Mesenchymal stem cell (in vitro differentiated cells and primary cell): ENCODE data around the gene ARFGAP1.

Experiments
- DNase-seq: peaks from one replicate; pipeline ENCODE4 v3.0.0-alpha.2; 2013
- H2AFZ ChIP-seq: one replicate; pipeline ENCODE4 v1.6.1; 2013; ENCODE audit warnings: low read depth, mild to moderate bottlenecking, control low read depth, inconsistent platforms, low read length, moderate library complexity
- H2AK5ac ChIP-seq: 2 replicates; pipeline ENCODE4 v1.6.1; 2013; ENCODE audit warnings: low read length, moderate library complexity, mild to moderate bottlenecking, inconsistent platforms; ENCODE audit not compliant: severe bottlenecking
- H2BK120ac ChIP-seq: one replicate; pipeline ENCODE4 v1.6.1; 2013; ENCODE audit warnings: low read depth, mild to moderate bottlenecking, inconsistent platforms, low read length, moderate library complexity
- H2BK12ac ChIP-seq, 2 experiments: one replicate each; pipeline ENCODE4 v1.6.1; 2013; ENCODE audit warnings: inconsistent platforms in 2 of 2, low read length in 2 of 2, mild to moderate bottlenecking in 2 of 2, moderate library complexity in 2 of 2, control low read depth in 1 of 2
- H2BK15ac ChIP-seq: one replicate; pipeline ENCODE4 v1.6.1; 2013; ENCODE audit warnings: mild to moderate bottlenecking, low read depth, inconsistent platforms; ENCODE audit not compliant: poor library complexity, severe bottlenecking
- H2BK5ac ChIP-seq: 2 replicates; pipeline ENCODE4 v1.6.1; 2013; ENCODE audit warnings: low read depth, mild to moderate bottlenecking, low read length, control low read depth, inconsistent platforms; ENCODE audit not compliant: poor library complexity, severe bottlenecking
- H3K14ac ChIP-seq, 2 experiments: one replicate each; pipeline ENCODE4 v1.6.1; 2013; ENCODE audit warnings: inconsistent platforms in 2 of 2, low read length in 2 of 2, control low read depth in 1 of 2, mild to moderate bottlenecking in 1 of 2, moderate library complexity in 1 of 2
- H3K18ac ChIP-seq, 2 experiments: one replicate each; pipeline ENCODE4 v1.6.1; 2013; ENCODE audit warnings: inconsistent platforms in 2 of 2, low read length in 2 of 2, control low read depth in 1 of 2, low read depth in 1 of 2, mild to moderate bottlenecking in 1 of 2
- H3K23ac ChIP-seq, 2 experiments: one replicate each; pipeline ENCODE4 v1.6.1; 2013; ENCODE audit warnings: inconsistent platforms in 2 of 2, low read length in 2 of 2, mild to moderate bottlenecking in 2 of 2, moderate library complexity in 2 of 2, control low read depth in 1 of 2
- H3K27ac ChIP-seq: 2 replicates; pipeline ENCODE4 v1.5.1; 2013; ENCODE audit warnings: mild to moderate bottlenecking, moderate library complexity, low read length, control low read depth, inconsistent platforms; ENCODE audit not compliant: poor library complexity, severe bottlenecking
- H3K27me3 ChIP-seq, 2 experiments: 2 replicates each; pipeline versions ENCODE4 v1.6.1 to v1.7.0; 2013; ENCODE audit warnings: low read length in 2 of 2, mild to moderate bottlenecking in 2 of 2, moderate library complexity in 2 of 2, control low read depth in 1 of 2, inconsistent platforms in 1 of 2; ENCODE audit not compliant: control insufficient read depth in 1 of 2, insufficient read depth in 1 of 2
- H3K36me3 ChIP-seq, 2 experiments: 2 replicates each; pipeline versions ENCODE4 v1.6.1 to v1.7.0; 2013; ENCODE audit warnings: low read length in 2 of 2, control low read depth in 1 of 2, inconsistent platforms in 1 of 2, low read depth in 1 of 2, mild to moderate bottlenecking in 1 of 2; ENCODE audit not compliant: insufficient read depth in 2 of 2, control insufficient read depth in 1 of 2
- H3K4ac ChIP-seq, 2 experiments: one replicate each; pipeline ENCODE4 v1.6.1; 2013; ENCODE audit warnings: inconsistent platforms in 2 of 2, low read length in 2 of 2, mild to moderate bottlenecking in 2 of 2, moderate library complexity in 2 of 2, control low read depth in 1 of 2, low read depth in 1 of 2
- H3K4me1 ChIP-seq: 2 replicates; pipeline ENCODE4 v1.6.1; 2013; ENCODE audit warnings: low read depth, low read length, control low read depth; ENCODE audit not compliant: control insufficient read depth, insufficient read depth
- H3K4me2 ChIP-seq: 2 replicates; pipeline ENCODE4 v1.6.1; 2013; ENCODE audit warnings: low read length, mild to moderate bottlenecking, inconsistent platforms; ENCODE audit not compliant: poor library complexity, severe bottlenecking
- H3K4me3 ChIP-seq, 2 experiments: 2 replicates each; pipeline versions ENCODE4 v1.5.1 to v1.7.0; 2013; ENCODE audit warnings: low read length in 2 of 2, mild to moderate bottlenecking in 2 of 2, control low read depth in 1 of 2, low read depth in 1 of 2; ENCODE audit not compliant: insufficient read depth in 1 of 2
- H3K79me1 ChIP-seq: replicated peaks from 2 replicates; pipeline ENCODE4 v1.6.1; 2013; ENCODE audit warnings: mild to moderate bottlenecking, control low read depth, low read length, inconsistent platforms; ENCODE audit not compliant: poor library complexity, severe bottlenecking
- H3K9ac ChIP-seq: 2 replicates; pipeline ENCODE4 v1.7.0; 2013; ENCODE audit warnings: mild to moderate bottlenecking, low read length, moderate library complexity
- H3K9me3 ChIP-seq: 2 replicates; pipeline ENCODE4 v1.7.0; 2013; ENCODE audit warnings: mild to moderate bottlenecking, low read length; ENCODE audit not compliant: control insufficient read depth
- H4K8ac ChIP-seq: one replicate; pipeline ENCODE4 v1.6.1; 2013; ENCODE audit warnings: inconsistent platforms, mild to moderate bottlenecking, low read length, moderate library complexity
- H4K91ac ChIP-seq: one replicate; pipeline ENCODE4 v1.6.1; 2013; ENCODE audit warnings: mild to moderate bottlenecking, low read length, inconsistent platforms
- WGBS: methylation state at CpG from one replicate; pipeline ENCODE4 v1.1.7; 2013; ENCODE audit warnings: mixed read lengths; 5-methylcytosine and 5-hydroxymethylcytosine counted together

The ARFGAP1 gene

GRCh38 chr20:63274381-63275228, 2.0 kb downstream of the ARFGAP1 start:
- Histone ChIP-seq H3K4me3 (peak overlapping the region in 1 of 2 experiments; percentile 57), H3K9me3 (no peaks in the 10 kb centered on the region), H2BK15ac (no peak overlapping the region), H2BK120ac (no peak overlapping the region), H2BK12ac (no peak overlapping the region), H2AFZ (no peak overlapping the region), H3K18ac (no peak overlapping the region), H4K91ac (peak overlapping the region; percentile 53), H3K4ac (no peak overlapping the region), H3K4me1 (peaks cover 29% of the 10 kb centered on the region), H2BK5ac (no peak overlapping the region), H4K8ac (no peak overlapping the region), H2AK5ac (no peak overlapping the region), H3K36me3 (peaks cover 38 to 62% of the 10 kb centered on the region in 2 experiments), H3K23ac (no peak overlapping the region), H3K4me2 (peak overlapping the region; percentile 53), H3K27me3 (peaks cover 0 to 2% of the 10 kb centered on the region in 2 experiments), H3K9ac (peak overlapping the region; percentile 63), H3K27ac (peak overlapping the region; percentile 27), H3K14ac (no peak overlapping the region), H3K79me1 (peaks cover 23% of the 10 kb centered on the region)
- 90% methylated on average over 17 of the region's 17 CpGs for WGBS
- no peak for DNase-seq

- Histone ChIP-seq H2BK12ac (no peak overlapping the region), H4K91ac (no peak overlapping the region), H2BK5ac (no peak overlapping the region), H3K4me1 (peaks cover 29% of the 10 kb centered on the region), H3K4me2 (no peak overlapping the region), H3K36me3 (peaks cover 50 to 64% of the 10 kb centered on the region in 2 experiments), H4K8ac (no peak overlapping the region), H3K9ac (no peak overlapping the region), H3K79me1 (peaks cover 29% of the 10 kb centered on the region), H3K27ac (no peak overlapping the region), H3K14ac (no peak overlapping the region), H3K4ac (no peak overlapping the region), H3K27me3 (no peaks in the 10 kb centered on the region), H2AK5ac (no peak overlapping the region), H2AFZ (no peak overlapping the region), H3K9me3 (no peaks in the 10 kb centered on the region), H3K18ac (no peak overlapping the region), H2BK15ac (no peak overlapping the region), H3K4me3 (no peak overlapping the region), H3K23ac (peak overlapping the region in 1 of 2 experiments; percentile 26), H2BK120ac (no peak overlapping the region)
- DNase-seq, result no peak
- WGBS, result 96% methylated on average over 18 of the region's 18 CpGs
These were observed 3.2 kb downstream of the ARFGAP1 start for GRCh38 chr20:63275825-63276224.

- H3K27me3 ChIP-seq, result no peaks in the 10 kb centered on the region
- H4K91ac ChIP-seq, result no peak overlapping the region
- H3K4me2 ChIP-seq, result no peak overlapping the region
- DNase-seq, result no peak
- no peak overlapping the region for H3K23ac ChIP-seq
- peaks cover 33% of the 10 kb centered on the region for H3K79me1 ChIP-seq
- H2BK12ac ChIP-seq, result no peak overlapping the region
- H3K4ac ChIP-seq, result no peak overlapping the region
- no peaks in the 10 kb centered on the region for H3K9me3 ChIP-seq
- H3K4me3 ChIP-seq, result no peak overlapping the region
- H4K8ac ChIP-seq, result no peak overlapping the region
- no peak overlapping the region for H2BK120ac ChIP-seq
- no peak overlapping the region for H3K14ac ChIP-seq
- WGBS, result 97% methylated on average over 20 of the region's 20 CpGs
- H3K18ac ChIP-seq, result no peak overlapping the region
- H3K4me1 ChIP-seq, result peaks cover 28% of the 10 kb centered on the region
- no peak overlapping the region for H3K27ac ChIP-seq
- H3K36me3 ChIP-seq, result peaks cover 62 to 73% of the 10 kb centered on the region in 2 experiments
- H2BK15ac ChIP-seq, result no peak overlapping the region
- no peak overlapping the region for H2BK5ac ChIP-seq
- no peak overlapping the region for H2AFZ ChIP-seq
- H3K9ac ChIP-seq, result no peak overlapping the region
- H2AK5ac ChIP-seq, result no peak overlapping the region
These were observed 4.3 kb downstream of the ARFGAP1 start for GRCh38 chr20:63276956-63277355.

- Histone ChIP-seq H3K14ac (no peak overlapping the region), H4K8ac (no peak overlapping the region), H3K4ac (no peak overlapping the region), H3K4me2 (no peak overlapping the region), H2BK15ac (no peak overlapping the region), H2BK5ac (no peak overlapping the region), H2AK5ac (no peak overlapping the region), H3K9ac (no peak overlapping the region), H3K36me3 (peaks cover 67 to 80% of the 10 kb centered on the region in 2 experiments), H3K18ac (no peak overlapping the region), H2BK120ac (no peak overlapping the region), H3K79me1 (peaks cover 32% of the 10 kb centered on the region), H3K4me1 (peaks cover 27% of the 10 kb centered on the region), H3K27ac (no peak overlapping the region), H2BK12ac (no peak overlapping the region), H4K91ac (no peak overlapping the region), H3K27me3 (no peaks in the 10 kb centered on the region), H2AFZ (no peak overlapping the region), H3K23ac (no peak overlapping the region), H3K9me3 (no peaks in the 10 kb centered on the region), H3K4me3 (no peak overlapping the region)
- no peak for DNase-seq
- 96% methylated on average over 30 of the region's 30 CpGs for WGBS
These were observed 5.1 kb downstream of the ARFGAP1 start for GRCh38 chr20:63277466-63278272.
